Astrocyte (in vitro differentiated cells and primary cell): ENCODE measurements around the gene ADGRG7. TPM values are rescaled to one million over a fixed set of nuclear protein-coding genes. Genes with fewer than 3 reads are reported as not detected.
A peak's percentile ranks its signal among the peaks of the same experiment; 100 is the strongest.

Experiments
- DNase-seq: peaks from one replicate; pipeline ENCODE4 v3.0.0-alpha.2; 2010; ENCODE audit warnings: low read depth
- FAIRE-seq: peaks from 2 replicates; lab custom pipeline; 2011; peaks lifted over from hg19 to GRCh38; lab: Jason Lieb, UNC
- H2AFZ ChIP-seq: 2 replicates; pipeline ENCODE4 v1.6.0; 2012; ENCODE audit warnings: low read depth, low read length, inconsistent platforms
- H3K27ac ChIP-seq: 2 replicates; pipeline ENCODE4 v1.5.1; 2011; ENCODE audit warnings: low read depth, low read length, inconsistent platforms
- H3K27me3 ChIP-seq: 2 replicates; pipeline ENCODE4 v1.6.0; 2011; ENCODE audit warnings: low read length, inconsistent platforms; ENCODE audit not compliant: insufficient read depth
- H3K36me3 ChIP-seq: 2 replicates; pipeline ENCODE4 v1.5.1; 2011; ENCODE audit warnings: low read length, inconsistent platforms; ENCODE audit not compliant: insufficient read depth
- H3K4me1 ChIP-seq: 2 replicates; pipeline ENCODE4 v1.5.1; 2011; ENCODE audit warnings: low read length, inconsistent platforms; ENCODE audit not compliant: insufficient read depth
- H3K4me2 ChIP-seq: 2 replicates; pipeline ENCODE4 v1.6.0; 2012; ENCODE audit warnings: low read length, inconsistent platforms
- H3K4me3 ChIP-seq: 2 replicates; pipeline ENCODE4 v1.5.1; 2011; ENCODE audit warnings: low read depth, mild to moderate bottlenecking, low read length, inconsistent platforms; ENCODE audit not compliant: insufficient read depth
- H3K79me2 ChIP-seq: 2 replicates; pipeline ENCODE4 v1.6.0; 2012; ENCODE audit warnings: mild to moderate bottlenecking, low read length, inconsistent platforms; ENCODE audit not compliant: insufficient read depth
- H3K9ac ChIP-seq: 2 replicates; pipeline ENCODE4 v1.6.0; 2012; ENCODE audit warnings: mild to moderate bottlenecking, low read length, inconsistent platforms
- H3K9me3 ChIP-seq: 2 replicates; pipeline ENCODE4 v1.5.1; 2012; ENCODE audit warnings: low read depth, mild to moderate bottlenecking, low read length, inconsistent platforms; ENCODE audit not compliant: insufficient read depth
- H4K20me1 ChIP-seq: 2 replicates; pipeline ENCODE4 v1.6.0; 2012; ENCODE audit warnings: low read length, inconsistent platforms; ENCODE audit not compliant: insufficient read depth
- H3K27ac Mint-ChIP-seq: one replicate; pipeline ENCODE4 v1.8.0; 2021; ENCODE audit warnings: mild to moderate bottlenecking, mixed read lengths; ENCODE audit not compliant: unreplicated experiment
- H3K27me3 Mint-ChIP-seq: one replicate; pipeline ENCODE4 v1.8.0; 2021; ENCODE audit warnings: low read depth, mixed read lengths; ENCODE audit not compliant: unreplicated experiment
- H3K36me3 Mint-ChIP-seq: one replicate; pipeline ENCODE4 v1.8.0; 2021; ENCODE audit warnings: low read depth, mixed read lengths; ENCODE audit not compliant: unreplicated experiment
- H3K4me1 Mint-ChIP-seq: one replicate; pipeline ENCODE4 v1.8.0; 2021; ENCODE audit warnings: low read depth, mixed read lengths; ENCODE audit not compliant: unreplicated experiment
- H3K4me3 Mint-ChIP-seq: one replicate; pipeline ENCODE4 v1.8.0; 2021; ENCODE audit warnings: mild to moderate bottlenecking, moderate library complexity, mixed read lengths; ENCODE audit not compliant: unreplicated experiment
- H3K9me3 Mint-ChIP-seq: one replicate; pipeline ENCODE4 v1.8.0; 2021; ENCODE audit warnings: mild to moderate bottlenecking, mixed read lengths; ENCODE audit not compliant: unreplicated experiment
- EZH2 ChIP-seq: IDR thresholded peaks from 2 replicates; pipeline ENCODE4 v1.6.1; 2012; ENCODE audit warnings: mild to moderate bottlenecking, low read length, inconsistent platforms; ENCODE audit not compliant: insufficient read depth
- total RNA-seq: library from RNA; stranded (reverse); gene quantifications from 2 replicates; pipeline ENCODE4 v1.2.1, GENCODE V29; 2021
- TF ChIP-seq, protein P1 (sequence below): IDR thresholded peaks from 2 replicates; pipeline ENCODE4 v1.5.1; 2011; ENCODE audit warnings: low read depth, mild to moderate bottlenecking, inconsistent platforms, low read length, moderate library complexity; ENCODE audit not compliant: insufficient read depth

The ADGRG7 gene
- total RNA-seq, 1 donor from 2014 or later = not detected

DNA sequence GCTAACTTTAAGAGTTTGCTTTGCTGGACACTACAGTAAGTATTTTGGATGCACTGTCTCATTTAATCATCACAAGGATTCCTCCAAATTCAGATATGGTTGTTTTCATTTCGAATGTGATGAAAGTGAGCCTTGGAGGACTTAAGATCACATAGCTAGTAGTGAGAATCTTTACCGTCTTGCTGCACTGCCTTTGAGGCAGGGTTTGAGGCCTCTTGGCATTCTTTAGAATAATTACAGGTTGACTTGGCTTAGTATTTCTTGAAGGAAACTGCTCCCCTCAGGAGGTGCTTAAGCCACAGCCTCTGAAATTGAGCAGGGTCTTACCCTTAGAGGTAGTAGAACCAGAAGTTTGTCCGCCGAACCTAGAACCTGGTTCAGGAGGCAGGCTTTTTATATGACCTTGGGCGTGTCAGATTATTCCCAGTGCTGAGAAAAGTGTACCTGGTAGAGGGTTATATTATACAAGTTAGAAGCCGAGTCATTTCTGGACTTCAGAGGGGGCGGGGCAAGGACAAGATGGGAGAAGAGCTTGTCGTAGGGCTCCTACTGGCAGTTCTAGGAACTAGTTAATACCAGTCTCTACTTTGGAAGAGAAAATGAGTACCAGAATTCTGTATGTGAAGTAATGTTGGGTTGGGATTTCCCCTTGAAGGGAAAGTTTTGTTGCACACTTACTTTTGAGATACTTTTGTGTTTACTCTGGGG lies 101.0 kb downstream of the ADGRG7 start:
- H3K4me3 Mint-ChIP-seq = peak overlapping the region; percentile 88
- H3K9ac ChIP-seq = peak overlapping the region; percentile 94
- peak; percentile 56 for DNase-seq
- H3K36me3 Mint-ChIP-seq = peaks cover 4% of the 10 kb centered on the region
- H3K9me3 Mint-ChIP-seq = peaks cover 3% of the 10 kb centered on the region
- H3K4me1 ChIP-seq = peaks cover 11% of the 10 kb centered on the region
- no peak overlapping the region for H2AFZ ChIP-seq
- peaks cover 56% of the 10 kb centered on the region for H3K79me2 ChIP-seq
- no peaks in the 10 kb centered on the region for H3K27me3 ChIP-seq
- H3K4me3 ChIP-seq = peak overlapping the region; percentile 88
- peak overlapping the region; percentile 78 for H3K27ac Mint-ChIP-seq
- H3K4me1 Mint-ChIP-seq = peaks cover 28% of the 10 kb centered on the region
- no peaks in the 10 kb centered on the region for H3K9me3 ChIP-seq
- FAIRE-seq = no peak
- peak overlapping the region; percentile 96 for H3K4me2 ChIP-seq
- H3K27me3 Mint-ChIP-seq = peaks cover 13% of the 10 kb centered on the region
- H3K27ac ChIP-seq = peak overlapping the region; percentile 92
- TF ChIP-seq, protein P1, sequence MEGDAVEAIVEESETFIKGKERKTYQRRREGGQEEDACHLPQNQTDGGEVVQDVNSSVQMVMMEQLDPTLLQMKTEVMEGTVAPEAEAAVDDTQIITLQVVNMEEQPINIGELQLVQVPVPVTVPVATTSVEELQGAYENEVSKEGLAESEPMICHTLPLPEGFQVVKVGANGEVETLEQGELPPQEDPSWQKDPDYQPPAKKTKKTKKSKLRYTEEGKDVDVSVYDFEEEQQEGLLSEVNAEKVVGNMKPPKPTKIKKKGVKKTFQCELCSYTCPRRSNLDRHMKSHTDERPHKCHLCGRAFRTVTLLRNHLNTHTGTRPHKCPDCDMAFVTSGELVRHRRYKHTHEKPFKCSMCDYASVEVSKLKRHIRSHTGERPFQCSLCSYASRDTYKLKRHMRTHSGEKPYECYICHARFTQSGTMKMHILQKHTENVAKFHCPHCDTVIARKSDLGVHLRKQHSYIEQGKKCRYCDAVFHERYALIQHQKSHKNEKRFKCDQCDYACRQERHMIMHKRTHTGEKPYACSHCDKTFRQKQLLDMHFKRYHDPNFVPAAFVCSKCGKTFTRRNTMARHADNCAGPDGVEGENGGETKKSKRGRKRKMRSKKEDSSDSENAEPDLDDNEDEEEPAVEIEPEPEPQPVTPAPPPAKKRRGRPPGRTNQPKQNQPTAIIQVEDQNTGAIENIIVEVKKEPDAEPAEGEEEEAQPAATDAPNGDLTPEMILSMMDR = peak; percentile 30
- no peak for TF ChIP-seq EZH2
- peaks cover 17% of the 10 kb centered on the region for H3K36me3 ChIP-seq
- peaks cover 51% of the 10 kb centered on the region for H4K20me1 ChIP-seq

DNA sequence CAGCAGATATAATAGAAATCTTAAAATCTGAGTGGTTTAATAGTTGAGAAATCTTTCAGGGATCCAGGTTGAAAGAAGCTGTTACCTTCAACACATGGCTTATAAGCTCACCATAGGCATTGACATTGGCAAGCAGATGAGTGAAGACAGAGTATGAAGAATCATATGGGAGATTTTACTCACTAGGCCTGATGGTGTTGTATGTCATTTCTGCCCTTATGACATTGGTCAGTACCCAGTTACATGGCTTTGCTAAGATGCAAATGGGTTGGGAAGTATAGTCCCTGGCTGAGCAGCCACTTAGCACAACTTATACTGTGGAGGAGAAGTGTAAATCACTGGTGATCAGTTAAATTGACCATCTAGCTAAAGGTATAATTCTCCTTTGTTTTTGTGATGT lies 105.8 kb downstream of the ADGRG7 start:
- FAIRE-seq = no peak
- peaks cover 50% of the 10 kb centered on the region for H3K4me1 Mint-ChIP-seq
- H2AFZ ChIP-seq = no peak overlapping the region
- H3K36me3 Mint-ChIP-seq = peaks cover 19% of the 10 kb centered on the region
- H3K9me3 ChIP-seq = no peaks in the 10 kb centered on the region
- H3K79me2 ChIP-seq = peaks cover 100% of the 10 kb centered on the region
- H3K27ac Mint-ChIP-seq = no peak overlapping the region
- H4K20me1 ChIP-seq = peaks cover 95% of the 10 kb centered on the region
- no peak overlapping the region for H3K4me3 ChIP-seq
- H3K4me2 ChIP-seq = peak overlapping the region; percentile 2
- H3K27ac ChIP-seq = no peak overlapping the region
- no peaks in the 10 kb centered on the region for H3K27me3 ChIP-seq
- H3K36me3 ChIP-seq = peaks cover 27% of the 10 kb centered on the region
- H3K9ac ChIP-seq = no peak overlapping the region
- H3K4me3 Mint-ChIP-seq = no peak overlapping the region
- TF ChIP-seq, protein P1 = no peak
- no peak for TF ChIP-seq EZH2
- H3K27me3 Mint-ChIP-seq = no peaks in the 10 kb centered on the region
- no peaks in the 10 kb centered on the region for H3K9me3 Mint-ChIP-seq
- peaks cover 13% of the 10 kb centered on the region for H3K4me1 ChIP-seq
- no peak for DNase-seq

DNA sequence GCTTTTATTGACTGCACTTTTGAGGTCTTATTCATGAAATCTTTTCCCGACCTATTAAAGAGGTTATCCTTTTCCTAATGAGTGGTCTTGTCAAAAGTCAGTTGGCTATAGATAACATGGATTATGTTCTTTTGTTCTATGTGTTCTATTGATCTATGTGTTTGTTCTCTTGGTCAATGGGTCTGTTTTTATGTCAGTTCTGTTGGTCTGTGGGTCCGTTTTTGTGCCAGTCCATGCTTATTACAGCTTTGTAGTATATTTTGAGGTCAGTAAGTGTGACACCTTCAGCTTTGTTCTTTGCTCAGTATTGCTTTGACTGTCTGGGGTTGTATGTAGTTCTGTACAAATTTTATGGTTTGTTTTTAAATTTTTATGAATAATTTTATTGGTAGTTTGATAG lies 107.7 kb downstream of the ADGRG7 start:
- H3K4me2 ChIP-seq = peak overlapping the region; percentile 32
- Mint-ChIP-seq H3K9me3 (no peaks in the 10 kb centered on the region), H3K27ac (no peak overlapping the region), H3K27me3 (no peaks in the 10 kb centered on the region), H3K4me1 (peaks cover 43% of the 10 kb centered on the region), H3K36me3 (peaks cover 22% of the 10 kb centered on the region), H3K4me3 (peak overlapping the region; percentile 29)
- H3K27ac ChIP-seq = no peak overlapping the region
- TF ChIP-seq EZH2 = no peak
- TF ChIP-seq, protein P1 = no peak
- no peaks in the 10 kb centered on the region for H3K9me3 ChIP-seq
- H3K4me3 ChIP-seq = no peak overlapping the region
- peaks cover 5% of the 10 kb centered on the region for H3K4me1 ChIP-seq
- no peaks in the 10 kb centered on the region for H3K27me3 ChIP-seq
- DNase-seq = no peak
- no peak overlapping the region for H2AFZ ChIP-seq
- peaks cover 100% of the 10 kb centered on the region for H3K79me2 ChIP-seq
- H4K20me1 ChIP-seq = peaks cover 93% of the 10 kb centered on the region
- H3K36me3 ChIP-seq = peaks cover 42% of the 10 kb centered on the region
- no peak for FAIRE-seq
- no peak overlapping the region for H3K9ac ChIP-seq
